OCI-LY1 (cell line): ENCODE measurements around the gene INO80B.

Source experiments
- H2AFZ ChIP-seq: fragments of 200-600 bp; sonication (generic), shearing (Covaris generic); 2 replicates; pipeline ENCODE4 v1.6.0; 2014; ENCODE audit warnings: antibody characterized with exemption, mild to moderate bottlenecking, low read length
- H3F3A ChIP-seq: fragments of 200-600 bp; sonication (generic), shearing (Covaris generic); 2 replicates; pipeline ENCODE4 v1.6.0; 2014; ENCODE audit warnings: mild to moderate bottlenecking, antibody characterized with exemption, low read length, moderate library complexity; ENCODE audit not compliant: insufficient read depth
- H3K27ac ChIP-seq: fragments of 200-600 bp; sonication (generic); 2 replicates; pipeline ENCODE4 v1.5.1; 2014; ENCODE audit warnings: low read length, mixed run types, mild to moderate bottlenecking, low read depth; ENCODE audit not compliant: poor library complexity, severe bottlenecking
- H3K27me3 ChIP-seq: fragments of 200-600 bp; sonication (generic); 2 replicates; pipeline ENCODE4 v1.6.0; 2014; ENCODE audit warnings: antibody characterized with exemption, mild to moderate bottlenecking, low read length, moderate library complexity; ENCODE audit not compliant: insufficient read depth
- H3K36me3 ChIP-seq: fragments of 200-600 bp; sonication (generic); 2 replicates; pipeline ENCODE4 v1.6.1; 2014; ENCODE audit warnings: mild to moderate bottlenecking, antibody characterized with exemption, low read length, moderate library complexity, mixed read lengths; ENCODE audit not compliant: insufficient read depth
- H3K4me1 ChIP-seq: fragments of 200-600 bp; sonication (generic); 2 replicates; pipeline ENCODE4 v1.5.1; 2014; ENCODE audit warnings: mild to moderate bottlenecking, low read length, moderate library complexity; ENCODE audit not compliant: insufficient read depth, severe bottlenecking
- H3K4me2 ChIP-seq: fragments of 200-600 bp; sonication (generic), shearing (Covaris generic); 2 replicates; pipeline ENCODE4 v1.6.1; 2014; ENCODE audit warnings: low read length
- H3K4me3 ChIP-seq: fragments of 200-600 bp; sonication (generic); 2 replicates; pipeline ENCODE4 v1.5.1; 2014; ENCODE audit warnings: low read length, low read depth, mild to moderate bottlenecking, mixed read lengths; ENCODE audit not compliant: poor library complexity, severe bottlenecking
- H3K79me2 ChIP-seq: fragments of 200-600 bp; shearing (Covaris generic); 2 replicates; pipeline ENCODE4 v1.6.1; 2016; ENCODE audit warnings: mixed run types, low read length, mixed read lengths; ENCODE audit not compliant: insufficient read depth
- H3K9ac ChIP-seq: fragments of 200-600 bp; sonication (generic), shearing (Covaris generic); 2 replicates; pipeline ENCODE4 v1.6.1; 2014; ENCODE audit warnings: mild to moderate bottlenecking, low read length, mixed read lengths
- H3K9me2 ChIP-seq: fragments of 200-600 bp; sonication (generic), shearing (Covaris generic); 2 replicates; pipeline ENCODE4 v1.6.1; 2014; ENCODE audit warnings: low read depth, mild to moderate bottlenecking, low read length, mixed read lengths
- H3K9me3 ChIP-seq: fragments of 200-600 bp; shearing (Covaris generic); 2 replicates; pipeline ENCODE4 v1.6.1; 2014; ENCODE audit warnings: low read length, mixed read lengths
- H4K20me1 ChIP-seq: fragments of 200-600 bp; sonication (generic), shearing (Covaris generic); 2 replicates; pipeline ENCODE4 v1.6.0; 2016; ENCODE audit warnings: mild to moderate bottlenecking, low read length; ENCODE audit not compliant: insufficient read depth
- CTCF ChIP-seq: fragments of 200-600 bp; sonication (generic), shearing (Covaris generic); IDR thresholded peaks from 2 replicates; pipeline ENCODE4 v1.5.1; 2017; ENCODE audit warnings: mild to moderate bottlenecking, antibody characterized with exemption, low read length, moderate library complexity, mixed read lengths
- EZH2 ChIP-seq: fragments of 200-600 bp; sonication (generic), shearing (Covaris generic); IDR thresholded peaks from 2 replicates; pipeline ENCODE4 v1.8.0; 2017; ENCODE audit warnings: borderline replicate concordance, mixed run types, mild to moderate bottlenecking, antibody characterized with exemption, low read length, moderate library complexity, mixed read lengths

INO80B gene

DNA sequence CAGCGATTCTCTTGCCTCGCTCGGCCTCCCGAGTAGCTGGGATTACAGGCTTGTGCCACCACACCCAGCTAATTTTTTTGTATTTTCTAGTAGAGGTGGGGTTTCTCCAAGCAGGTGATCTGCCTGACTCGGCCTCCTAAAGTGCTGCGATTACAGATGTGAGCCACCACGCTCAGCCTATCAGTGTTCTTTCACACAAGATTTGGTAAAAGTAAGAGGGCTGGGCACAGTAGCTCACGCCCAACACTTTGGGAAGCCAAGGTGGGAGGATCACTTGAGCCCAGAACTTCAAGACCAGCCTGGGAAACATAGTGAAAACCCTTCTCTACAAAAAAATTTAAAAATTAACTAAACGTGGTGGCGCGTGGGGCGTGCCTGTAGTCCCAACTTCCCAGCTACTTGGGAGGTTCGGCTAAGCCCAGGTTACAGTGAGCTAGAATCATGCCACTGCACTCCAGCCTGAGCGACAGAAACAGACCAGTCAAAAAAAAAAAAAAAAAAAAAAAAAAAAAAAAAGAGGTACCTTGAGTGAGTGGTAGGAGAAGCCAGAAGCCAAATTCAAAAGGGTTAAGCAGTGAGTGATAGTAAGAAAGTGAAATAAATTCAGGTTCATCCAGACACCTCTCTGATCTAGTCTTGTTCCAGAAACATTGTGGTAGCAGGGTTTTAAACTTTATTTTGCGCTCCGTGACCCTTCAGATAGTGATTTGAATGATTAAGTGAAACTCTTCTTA is 16.6 kb downstream of the INO80B start:
- Histone ChIP-seq H3K9ac (peak overlapping the region; percentile 85), H3K4me1 (peaks cover 23% of the 10 kb centered on the region), H3K9me2 (no peaks in the 10 kb centered on the region), H3K27ac (peak overlapping the region; percentile 89), H3F3A (no peaks in the 10 kb centered on the region), H4K20me1 (no peaks in the 10 kb centered on the region), H3K9me3 (no peaks in the 10 kb centered on the region), H3K79me2 (no peaks in the 10 kb centered on the region), H2AFZ (no peak overlapping the region), H3K4me2 (peak overlapping the region; percentile 99), H3K27me3 (no peaks in the 10 kb centered on the region), H3K36me3 (peaks cover 17% of the 10 kb centered on the region), H3K4me3 (peak overlapping the region; percentile 84)
- TF ChIP-seq CTCF (no peak), EZH2 (no peak)

DNA sequence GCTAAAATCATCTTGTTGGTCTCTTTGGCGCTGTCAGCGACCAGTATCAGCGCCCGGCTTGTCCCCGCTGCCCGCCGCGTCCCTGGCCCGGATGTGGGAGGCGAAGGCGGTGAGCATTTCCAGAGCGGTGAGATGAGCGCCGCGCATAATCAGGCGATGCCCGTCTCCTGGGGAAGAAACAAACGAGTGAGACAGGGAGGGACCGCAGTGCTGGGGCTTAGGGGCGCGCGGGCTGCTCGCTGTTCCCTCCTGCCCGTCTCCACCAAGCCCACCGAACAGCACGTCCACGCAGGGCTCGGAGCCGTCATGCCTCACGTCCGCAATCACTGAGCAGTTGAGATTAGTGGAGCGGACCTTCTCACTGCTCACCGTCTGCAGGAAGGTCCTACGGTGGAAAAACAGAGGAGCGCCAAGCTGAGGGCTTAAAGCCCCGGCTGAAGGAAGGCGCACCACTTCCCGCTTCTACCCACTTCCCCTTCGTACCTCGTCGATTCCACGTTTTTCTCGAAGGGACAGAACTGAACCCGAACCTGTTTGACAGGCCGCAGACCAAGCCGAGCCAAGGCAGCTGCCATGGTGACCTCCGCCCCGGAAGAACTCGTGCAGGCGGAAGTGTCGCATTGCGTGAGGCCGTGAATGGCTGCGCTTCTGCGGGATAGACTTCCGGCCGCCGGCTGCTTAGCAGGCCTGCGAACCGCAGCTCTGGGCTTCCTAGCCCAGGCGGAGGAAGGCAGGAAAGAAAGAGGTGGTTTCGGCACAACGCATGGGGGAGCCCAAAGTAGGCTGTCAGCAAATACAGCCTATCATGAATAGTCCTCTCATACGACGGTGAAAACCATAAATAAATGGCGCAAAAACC is 17.4 kb downstream of the INO80B start, which contains the start of gene MRPL53:
TSS of gene MRPL53 (minus strand) at position 595 of the 859 bp plus-strand sequence. CDS start at position 575, 20 bp downstream.
- Histone ChIP-seq H3K9me2 (no peaks in the 10 kb centered on the region), H3K36me3 (peaks cover 17% of the 10 kb centered on the region), H3K4me3 (peak within 1 kb of the TSS; percentile 84), H3K9me3 (no peaks in the 10 kb centered on the region), H4K20me1 (no peaks in the 10 kb centered on the region), H3K4me1 (peaks cover 21% of the 10 kb centered on the region), H3K79me2 (no peaks in the 10 kb centered on the region), H3K9ac (peak within 1 kb of the TSS; percentile 85), H2AFZ (no peak within 1 kb of the TSS), H3K27me3 (no peaks in the 10 kb centered on the region), H3F3A (no peaks in the 10 kb centered on the region), H3K4me2 (peak within 1 kb of the TSS; percentile 99), H3K27ac (peak within 1 kb of the TSS; percentile 89)
- no peak for TF ChIP-seq CTCF
- no peak for TF ChIP-seq EZH2

DNA sequence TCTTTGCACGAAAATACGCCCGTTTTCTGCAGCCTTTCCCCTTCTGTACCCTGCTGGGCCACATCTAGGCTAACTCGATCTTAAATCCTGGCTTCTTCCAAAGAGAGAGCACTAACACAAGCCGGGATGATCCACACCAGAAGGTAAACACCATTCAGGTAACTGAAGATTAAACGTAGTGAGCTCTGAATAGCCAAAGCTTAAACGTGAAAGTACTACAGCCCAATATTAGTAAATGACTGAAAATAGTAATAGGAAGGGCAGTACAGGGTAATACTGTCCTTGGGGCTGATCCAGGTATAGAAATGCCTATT is 18.0 kb downstream of the INO80B start:
- TF ChIP-seq CTCF: no peak
- no peak for TF ChIP-seq EZH2
- H3K4me3 ChIP-seq: peak overlapping the region; percentile 84

More for the DNA sequence above, 18.0 kb downstream of the INO80B start:
- Histone ChIP-seq H4K20me1 (no peaks in the 10 kb centered on the region), H3K9me2 (no peaks in the 10 kb centered on the region), H3K4me1 (peaks cover 21% of the 10 kb centered on the region), H3K27me3 (no peaks in the 10 kb centered on the region), H3K9me3 (no peaks in the 10 kb centered on the region), H3K9ac (peak overlapping the region; percentile 85), H2AFZ (no peak overlapping the region), H3K79me2 (no peaks in the 10 kb centered on the region), H3K36me3 (peaks cover 21% of the 10 kb centered on the region), H3F3A (no peaks in the 10 kb centered on the region), H3K27ac (peak overlapping the region; percentile 89), H3K4me2 (peak overlapping the region; percentile 99)
